Measurements from ENCODE around the gene LRRC25. TPM values are rescaled to one million over a fixed set of nuclear protein-coding genes. Genes with fewer than 3 reads are reported as not detected.

The LRRC25 gene
- total and polyA plus RNA-seq, 2 experiments from 2014 or later: not detected

DNA sequence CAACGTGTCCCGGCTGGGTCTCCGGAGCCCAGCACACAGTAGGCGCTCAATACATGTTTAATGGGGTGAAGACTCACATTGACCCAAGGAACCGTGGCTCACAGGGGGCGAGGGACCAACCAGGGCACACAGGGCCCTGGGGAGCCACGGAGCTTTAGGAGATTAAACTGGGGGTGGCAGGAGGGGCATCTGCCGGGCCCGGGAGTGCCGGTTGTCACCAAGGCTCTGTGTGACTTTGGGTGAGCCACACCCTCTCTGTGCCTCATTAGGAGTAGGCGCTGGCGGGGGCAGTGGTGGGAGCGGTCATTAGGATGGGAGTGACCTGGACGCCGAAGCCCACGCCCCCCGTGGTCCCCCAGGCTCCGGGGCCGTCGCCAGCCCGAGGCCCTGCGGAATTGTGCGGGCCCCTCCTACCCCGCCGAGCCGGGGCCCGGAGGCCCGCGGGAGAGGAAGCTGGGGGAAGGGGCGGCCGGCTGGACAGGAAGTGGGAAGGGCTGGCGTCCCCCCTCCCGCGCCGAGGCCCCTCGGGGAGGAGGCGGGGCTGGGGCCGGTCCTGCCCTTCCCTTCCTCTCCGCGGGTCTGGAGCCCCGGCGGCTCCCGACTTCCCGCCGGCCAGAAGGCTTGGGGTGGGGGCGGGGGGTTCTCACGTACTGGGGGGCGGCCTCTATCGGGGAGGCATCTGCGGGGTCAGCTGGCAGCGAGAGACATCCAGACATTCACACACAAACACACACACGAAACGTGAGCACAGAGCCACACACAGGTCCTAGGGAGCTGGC is 20.0 kb upstream of the LRRC25 start:
- Histone ChIP-seq H3K27ac (peak overlapping the region; percentile 100), H3K9me2 (ENCODE audit: insufficient read depth) (no peaks in the 10 kb centered on the region), H3K36me3 (ENCODE audit: low read depth) (no peaks in the 10 kb centered on the region), H3K9ac (peak overlapping the region; percentile 94), H3K79me2 (ENCODE audit: insufficient read depth) (peaks cover 31% of the 10 kb centered on the region), H3K4me3 (peak overlapping the region; percentile 52), H3F3A (ENCODE audit: insufficient read depth) (peaks cover 27% of the 10 kb centered on the region), H2AFZ (peak overlapping the region; percentile 67), H3K4me2 (ENCODE audit: unreplicated experiment) (peak overlapping the region; percentile 74), H4K20me1 (ENCODE audit: insufficient read depth) (no peaks in the 10 kb centered on the region), H3K9me3 (ENCODE audit: low read depth) (no peaks in the 10 kb centered on the region), H3K4me1 (ENCODE audit: insufficient read depth) (peaks cover 52% of the 10 kb centered on the region), H3K27me3 (replicated peaks; ENCODE audit: insufficient read depth) (no peaks in the 10 kb centered on the region)
- WGBS, 2 experiments (ENCODE audit: low coverage in 1 of 2, low lambda C conversion rate in 2 of 2, missing lambda C conversion rate in 2 of 2): 1 to 2% methylated on average over 31 to 33 of the region's 53 CpGs
- in situ Hi-C loops (cut with MboI): no loop called here
- DNase-seq: peak; percentile 82
- no peak for TF ChIP-seq EZH2phosphoT487 (IDR thresholded peaks at IDR 0.05; ENCODE audit: insufficient read depth, low read depth)
- no peak for TF ChIP-seq EZH2 (IDR thresholded peaks at IDR 0.05; ENCODE audit: insufficient read depth, poor library complexity, severe bottlenecking)

DNA sequence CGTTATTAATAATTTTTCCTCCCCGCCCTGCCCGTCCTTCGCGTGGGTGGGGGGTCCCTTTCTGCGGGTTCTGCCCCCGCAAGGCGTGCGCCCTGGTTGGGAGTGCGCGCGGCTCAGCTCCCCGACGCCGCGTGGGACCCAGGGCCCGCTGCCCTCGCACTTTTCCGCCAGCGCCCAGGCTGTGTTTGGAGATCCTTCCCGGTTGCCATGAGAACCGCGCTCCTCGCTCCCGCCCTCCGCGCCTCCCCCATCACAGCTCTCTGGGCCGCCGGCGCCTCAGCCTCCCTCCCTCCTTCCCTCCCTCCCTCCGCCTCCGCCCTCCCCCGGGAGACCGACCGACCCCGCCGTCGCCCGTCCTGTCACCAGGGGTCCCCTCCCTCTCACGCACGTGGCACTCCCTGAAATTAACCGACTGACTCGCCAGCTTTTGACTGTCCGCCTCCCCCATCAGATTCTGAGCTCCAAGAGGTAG is 19.4 kb upstream of the LRRC25 start:
- DNase-seq: peak; percentile 98
- H3K4me1 ChIP-seq (ENCODE audit: insufficient read depth): peaks cover 52% of the 10 kb centered on the region
- H3K9me3 ChIP-seq (ENCODE audit: low read depth): no peaks in the 10 kb centered on the region

GRCh38 chr19:18415178-18415867 is 17.9 kb upstream of the LRRC25 start:
- Histone ChIP-seq H4K20me1 (ENCODE audit: insufficient read depth) (no peaks in the 10 kb centered on the region), H3K36me3 (ENCODE audit: low read depth) (no peaks in the 10 kb centered on the region), H3K4me3 (peak overlapping the region; percentile 67), H3K9me2 (ENCODE audit: insufficient read depth) (no peaks in the 10 kb centered on the region), H3K27me3 (replicated peaks; ENCODE audit: insufficient read depth) (no peaks in the 10 kb centered on the region), H3K9me3 (ENCODE audit: low read depth) (no peaks in the 10 kb centered on the region), H3K9ac (peak overlapping the region; percentile 94), H3K4me2 (ENCODE audit: unreplicated experiment) (peak overlapping the region; percentile 76), H2AFZ (peak overlapping the region; percentile 67), H3K27ac (peak overlapping the region; percentile 100), H3K4me1 (ENCODE audit: insufficient read depth) (peaks cover 42% of the 10 kb centered on the region), H3F3A (ENCODE audit: insufficient read depth) (peaks cover 27% of the 10 kb centered on the region), H3K79me2 (ENCODE audit: insufficient read depth) (peaks cover 10% of the 10 kb centered on the region)
- DNase-seq: peak; percentile 88
- TF ChIP-seq EZH2phosphoT487 (IDR thresholded peaks at IDR 0.05; ENCODE audit: insufficient read depth, low read depth): no peak
- TF ChIP-seq EZH2 (IDR thresholded peaks at IDR 0.05; ENCODE audit: insufficient read depth, poor library complexity, severe bottlenecking): no peak
- 2 to 4% methylated on average over 20 to 25 of the region's 25 CpGs for WGBS, 2 experiments (ENCODE audit: low coverage in 1 of 2, low lambda C conversion rate in 2 of 2, missing lambda C conversion rate in 2 of 2)
- in situ Hi-C loops (cut with MboI): no loop called here

More for the DNA sequence above, 19.4 kb upstream of the LRRC25 start:
- 1% methylated on average over 26 to 44 of the region's 44 CpGs for WGBS, 2 experiments (ENCODE audit: low coverage in 1 of 2, low lambda C conversion rate in 2 of 2, missing lambda C conversion rate in 2 of 2)
- Histone ChIP-seq H3K9ac (peak overlapping the region; percentile 94), H3K4me2 (ENCODE audit: unreplicated experiment) (peak overlapping the region; percentile 74), H3K79me2 (ENCODE audit: insufficient read depth) (peaks cover 24% of the 10 kb centered on the region), H3F3A (ENCODE audit: insufficient read depth) (peaks cover 27% of the 10 kb centered on the region), H3K9me2 (ENCODE audit: insufficient read depth) (no peaks in the 10 kb centered on the region), H3K36me3 (ENCODE audit: low read depth) (no peaks in the 10 kb centered on the region), H3K27ac (peak overlapping the region; percentile 100), H3K4me3 (peak overlapping the region; percentile 52), H2AFZ (peak overlapping the region; percentile 67), H4K20me1 (ENCODE audit: insufficient read depth) (no peaks in the 10 kb centered on the region), H3K27me3 (replicated peaks; ENCODE audit: insufficient read depth) (no peaks in the 10 kb centered on the region)
- in situ Hi-C loops (cut with MboI): no loop called here
- TF ChIP-seq EZH2phosphoT487 (IDR thresholded peaks at IDR 0.05; ENCODE audit: insufficient read depth, low read depth) (no peak), EZH2 (IDR thresholded peaks at IDR 0.05; ENCODE audit: insufficient read depth, poor library complexity, severe bottlenecking) (no peak)

DNA sequence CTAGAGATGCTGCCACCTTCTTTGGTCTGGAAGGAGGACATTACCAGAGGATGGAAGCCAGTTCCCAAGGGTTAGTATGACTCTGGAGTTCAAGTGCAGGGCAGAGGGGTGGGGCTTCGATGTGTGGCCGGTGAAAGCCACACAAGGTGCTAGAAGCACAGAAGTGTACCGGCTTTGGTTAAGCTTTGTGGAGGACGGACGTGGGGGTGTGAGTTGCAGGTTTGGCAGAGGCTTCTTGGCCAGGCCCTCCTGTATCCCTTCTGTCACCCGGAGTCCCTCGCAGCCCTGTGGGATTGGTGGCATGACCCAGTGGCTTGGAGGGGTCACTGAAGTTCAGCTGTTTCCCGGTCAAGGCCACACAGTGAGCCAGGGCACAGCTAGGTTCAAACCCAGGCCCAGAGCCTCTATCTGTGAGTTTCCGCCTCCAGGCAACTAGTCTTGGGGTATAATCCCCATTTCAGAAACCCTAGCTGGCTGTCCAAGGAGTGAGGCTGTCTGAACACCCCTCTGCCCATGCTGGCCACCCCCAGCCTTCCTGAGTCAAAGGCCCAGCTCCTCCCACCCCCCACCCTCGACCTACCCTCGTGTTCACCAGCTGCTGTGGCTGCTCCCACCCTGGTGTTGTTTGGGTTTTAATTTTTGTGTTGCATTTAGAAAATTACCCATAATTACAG is 17.2 kb upstream of the LRRC25 start:
- peak overlapping the region; percentile 67 for H3K4me3 ChIP-seq
- H3K27ac ChIP-seq: peak overlapping the region; percentile 100
- H3K9me3 ChIP-seq (ENCODE audit: low read depth): no peaks in the 10 kb centered on the region
- no peaks in the 10 kb centered on the region for H3K36me3 ChIP-seq (ENCODE audit: low read depth)
- peaks cover 27% of the 10 kb centered on the region for H3F3A ChIP-seq (ENCODE audit: insufficient read depth)
- 0 out of 2 replicates have a peak, but pooled peaks cover 3% of the 10 kb centered on the region for H3K79me2 ChIP-seq (ENCODE audit: insufficient read depth)
- peak overlapping the region; percentile 94 for H3K9ac ChIP-seq
- 22 to 23% methylated on average over 11 of the region's 11 CpGs for WGBS, 2 experiments (ENCODE audit: low coverage in 1 of 2, low lambda C conversion rate in 2 of 2, missing lambda C conversion rate in 2 of 2)
- no peaks in the 10 kb centered on the region for H4K20me1 ChIP-seq (ENCODE audit: insufficient read depth)
- peaks cover 46% of the 10 kb centered on the region for H3K4me1 ChIP-seq (ENCODE audit: insufficient read depth)
- peak; percentile 71 for DNase-seq
- H2AFZ ChIP-seq: peak overlapping the region; percentile 67
- H3K27me3 ChIP-seq (replicated peaks; ENCODE audit: insufficient read depth): no peaks in the 10 kb centered on the region
- in situ Hi-C loops (cut with MboI): no loop called here
- no peaks in the 10 kb centered on the region for H3K9me2 ChIP-seq (ENCODE audit: insufficient read depth)
- TF ChIP-seq EZH2phosphoT487 (IDR thresholded peaks at IDR 0.05; ENCODE audit: insufficient read depth, low read depth) (no peak), EZH2 (IDR thresholded peaks at IDR 0.05; ENCODE audit: insufficient read depth, poor library complexity, severe bottlenecking) (no peak)
- H3K4me2 ChIP-seq (ENCODE audit: unreplicated experiment): peak overlapping the region; percentile 76

Measured in GM23248 (cell line).